HepG2 (cell line): Measurements from ENCODE around the gene MGAT2. TPM values are rescaled to one million over a fixed set of nuclear protein-coding genes. Genes with fewer than 3 reads are reported as not detected.
A peak's percentile ranks its signal among the peaks of the same experiment; 100 is the strongest.

Experiments
- ATF6 ChIP-seq: sonication (generic); formaldehyde crosslinking; conservative IDR thresholded peaks from 2 replicates; pipeline ENCODE4 v1.4.0; 2020; ENCODE audit warnings: missing genetic modification reagents
- CBFB ChIP-seq: sonication (generic); formaldehyde crosslinking; IDR thresholded peaks from 2 replicates; pipeline ENCODE4 v1.4.0; 2020; ENCODE audit warnings: missing genetic modification reagents
- ETS1 ChIP-seq: sonication (generic); formaldehyde crosslinking; IDR thresholded peaks from 2 replicates; pipeline ENCODE4 v1.4.0; 2020; ENCODE audit warnings: missing genetic modification reagents
- FOXC1 ChIP-seq: sonication (generic); formaldehyde crosslinking; IDR thresholded peaks from 2 replicates; pipeline ENCODE4 v1.8.0; 2022; ENCODE audit warnings: mild to moderate bottlenecking, missing genetic modification reagents, borderline replicate concordance
- HDAC2 ChIP-seq: sonication (generic); formaldehyde crosslinking; IDR thresholded peaks from 2 replicates; pipeline ENCODE4 v1.4.0; 2020; ENCODE audit warnings: missing genetic modification reagents
- JUN ChIP-seq: sonication (generic); formaldehyde crosslinking; IDR thresholded peaks from 2 replicates; pipeline ENCODE4 v1.4.0; 2020; ENCODE audit warnings: mild to moderate bottlenecking, missing genetic modification reagents
- NKX3-1 ChIP-seq: sonication (generic); formaldehyde crosslinking; IDR thresholded peaks from 2 replicates; pipeline ENCODE4 v1.5.0; 2020; ENCODE audit warnings: missing genetic modification reagents
- RERE ChIP-seq: IDR thresholded peaks from 2 replicates; pipeline ENCODE4 v1.6.1; 2016; ENCODE audit warnings: low read depth, missing genetic modification reagents, missing compliant biosample characterization
- RNF2 ChIP-seq: fragments of 450-650 bp; conservative IDR thresholded peaks from 2 replicates; pipeline ENCODE4 v1.6.1; 2016; ENCODE audit warnings: low read depth
- STAT6 ChIP-seq: sonication (generic); formaldehyde crosslinking; IDR thresholded peaks from 2 replicates; pipeline ENCODE4 v1.4.0; 2020; ENCODE audit warnings: missing genetic modification reagents, mild to moderate bottlenecking, borderline replicate concordance
- ZMYM4 ChIP-seq: sonication (generic); formaldehyde crosslinking; IDR thresholded peaks from 2 replicates; pipeline ENCODE4 v1.8.1; 2023; ENCODE audit warnings: mild to moderate bottlenecking, missing genetic modification reagents
- ZNF20 ChIP-seq: sonication (generic); formaldehyde crosslinking; IDR thresholded peaks from 2 replicates; pipeline ENCODE4 v1.4.0; 2020; ENCODE audit warnings: mild to moderate bottlenecking, moderate library complexity, missing genetic modification reagents
- polyA plus RNA-seq, 8 experiments: library from polyadenylated mRNA; depleted of rRNA in 3 of 8; stranded (reverse) in 7 of 8; unstranded in 1 of 8; fragments of >200 nt; fragmentation: Illumina TruSeq in 4 of 8; extraction: Trizol in 4 of 8; gene quantifications; 2 replicates each; pipeline versions ENCODE4 v1.2.1 to v1.2.3, GENCODE V29; 2011 to 2016; ENCODE audit warnings: low read depth in 4 of 8, missing spikeins in 1 of 8, mixed read lengths in 1 of 8; ENCODE audit not compliant: insufficient read depth in 1 of 8
- total RNA-seq, 5 experiments: library from RNA; depleted of rRNA; stranded (reverse); fragments of >200 nt; fragmentation: Illumina TruSeq; extraction: Trizol; gene quantifications; 2 replicates each; pipeline ENCODE4 v1.2.3, GENCODE V29; 2016; ENCODE audit warnings: low read depth in 1 of 5
- TF ChIP-seq, protein P1 (sequence below): sonication (generic); formaldehyde crosslinking; IDR thresholded peaks from 2 replicates; pipeline ENCODE4 v1.4.0; 2020; ENCODE audit warnings: missing genetic modification reagents
- TF ChIP-seq, protein P2 (sequence below): sonication (generic); formaldehyde crosslinking; IDR thresholded peaks from 2 replicates; pipeline ENCODE4 v1.8.0; 2022; ENCODE audit warnings: missing genetic modification reagents, mild to moderate bottlenecking, borderline replicate concordance

Gene MGAT2
- total and polyA plus RNA-seq, 2 of the 13 experiments (the other 11 are each of a cell fraction or from before 2014, with no cell fraction given) = 12.9 to 51.9 TPM

DNA sequence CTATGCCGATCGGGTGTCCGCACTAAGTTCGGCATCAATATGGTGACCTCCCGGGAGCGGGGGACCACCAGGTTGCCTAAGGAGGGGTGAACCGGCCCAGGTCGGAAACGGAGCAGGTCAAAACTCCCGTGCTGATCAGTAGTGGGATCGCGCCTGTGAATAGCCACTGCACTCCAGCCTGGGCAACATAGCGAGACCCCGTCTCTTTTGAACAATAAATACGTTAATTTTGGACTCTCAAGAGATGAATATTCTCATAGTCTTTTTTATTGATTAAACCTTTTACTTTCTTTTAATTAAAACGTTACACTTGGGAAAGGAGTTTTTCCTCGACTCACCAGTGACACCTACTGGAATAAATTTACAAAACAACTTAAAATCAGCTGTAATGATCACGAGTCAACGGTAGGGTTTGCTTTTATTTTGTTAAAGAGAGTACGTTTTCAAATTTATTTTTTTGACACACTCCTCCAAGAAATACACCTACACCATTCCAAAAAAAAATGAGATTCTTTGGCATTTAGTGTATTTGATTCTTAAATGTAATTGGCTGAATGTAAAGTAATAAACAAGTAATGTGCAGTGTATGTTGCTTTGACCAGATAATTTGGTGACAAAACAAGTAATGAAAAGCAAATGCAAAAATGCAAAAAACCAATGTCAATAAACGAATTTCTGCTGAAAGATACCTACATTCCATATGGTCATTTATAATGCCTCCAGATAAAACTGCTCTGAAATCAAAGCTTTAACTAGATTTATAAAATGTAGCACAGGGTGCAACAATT lies 33.7 kb upstream of the MGAT2 start (continued):
- peak; percentile 45; the same call in 1 of the 2 replicates for TF ChIP-seq STAT6
- TF ChIP-seq RNF2 = no peak
- no peak for TF ChIP-seq ETS1 (CRISPR knock-in tag)
- TF ChIP-seq ZMYM4 (CRISPR knock-in tag) = no peak; the same call in 1 of the 2 replicates
- TF ChIP-seq ZNF20 (CRISPR knock-in tag) = no peak
- TF ChIP-seq, protein P1, sequence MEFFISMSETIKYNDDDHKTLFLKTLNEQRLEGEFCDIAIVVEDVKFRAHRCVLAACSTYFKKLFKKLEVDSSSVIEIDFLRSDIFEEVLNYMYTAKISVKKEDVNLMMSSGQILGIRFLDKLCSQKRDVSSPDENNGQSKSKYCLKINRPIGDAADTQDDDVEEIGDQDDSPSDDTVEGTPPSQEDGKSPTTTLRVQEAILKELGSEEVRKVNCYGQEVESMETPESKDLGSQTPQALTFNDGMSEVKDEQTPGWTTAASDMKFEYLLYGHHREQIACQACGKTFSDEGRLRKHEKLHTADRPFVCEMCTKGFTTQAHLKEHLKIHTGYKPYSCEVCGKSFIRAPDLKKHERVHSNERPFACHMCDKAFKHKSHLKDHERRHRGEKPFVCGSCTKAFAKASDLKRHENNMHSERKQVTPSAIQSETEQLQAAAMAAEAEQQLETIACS (CRISPR knock-in tag) = no peak
- TF ChIP-seq CBFB (CRISPR knock-in tag) = no peak; the same call in 1 of the 2 replicates
- no peak; the same call in 1 of the 2 replicates for TF ChIP-seq HDAC2 (CRISPR knock-in tag)
- TF ChIP-seq, protein P2, sequence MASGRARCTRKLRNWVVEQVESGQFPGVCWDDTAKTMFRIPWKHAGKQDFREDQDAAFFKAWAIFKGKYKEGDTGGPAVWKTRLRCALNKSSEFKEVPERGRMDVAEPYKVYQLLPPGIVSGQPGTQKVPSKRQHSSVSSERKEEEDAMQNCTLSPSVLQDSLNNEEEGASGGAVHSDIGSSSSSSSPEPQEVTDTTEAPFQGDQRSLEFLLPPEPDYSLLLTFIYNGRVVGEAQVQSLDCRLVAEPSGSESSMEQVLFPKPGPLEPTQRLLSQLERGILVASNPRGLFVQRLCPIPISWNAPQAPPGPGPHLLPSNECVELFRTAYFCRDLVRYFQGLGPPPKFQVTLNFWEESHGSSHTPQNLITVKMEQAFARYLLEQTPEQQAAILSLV (CRISPR knock-in tag) = no peak
- no peak for TF ChIP-seq RERE
- TF ChIP-seq FOXC1 (CRISPR knock-in tag) = no peak
- TF ChIP-seq ATF6 (CRISPR knock-in tag) = no peak
- no peak for TF ChIP-seq NKX3-1 (CRISPR knock-in tag)
- 0 out of 2 replicates have a peak, but pooled peaks have one; percentile 2 for TF ChIP-seq JUN
